ENCODE measurements around the gene MOG.

MOG gene

GRCh38 chr6:29679962-29680361, 23.1 kb downstream of the MOG start:
- no peak for DNase-seq (ENCODE audit: low spot score)
- no peak for TF ChIP-seq CTCF (IDR thresholded peaks at IDR 0.05; ENCODE audit: extremely low read depth, missing control alignments)

- no peak for TF ChIP-seq CTCF (IDR thresholded peaks at IDR 0.05; ENCODE audit: extremely low read depth, missing control alignments)
- no peak for DNase-seq (ENCODE audit: low spot score)
Observed at GRCh38 chr6:29680416-29680815, 23.5 kb downstream of the MOG start.

- no peak for DNase-seq (ENCODE audit: low spot score)
- no peak for TF ChIP-seq CTCF (IDR thresholded peaks at IDR 0.05; ENCODE audit: extremely low read depth, missing control alignments)
Observed at GRCh38 chr6:29680904-29681303, 24.0 kb downstream of the MOG start, which contains the start of gene ZFP57. Gene ZFP57 (minus strand): TSS chr6:29681152. CDS start chr6:29677003, 4,149 bp downstream.

DNA sequence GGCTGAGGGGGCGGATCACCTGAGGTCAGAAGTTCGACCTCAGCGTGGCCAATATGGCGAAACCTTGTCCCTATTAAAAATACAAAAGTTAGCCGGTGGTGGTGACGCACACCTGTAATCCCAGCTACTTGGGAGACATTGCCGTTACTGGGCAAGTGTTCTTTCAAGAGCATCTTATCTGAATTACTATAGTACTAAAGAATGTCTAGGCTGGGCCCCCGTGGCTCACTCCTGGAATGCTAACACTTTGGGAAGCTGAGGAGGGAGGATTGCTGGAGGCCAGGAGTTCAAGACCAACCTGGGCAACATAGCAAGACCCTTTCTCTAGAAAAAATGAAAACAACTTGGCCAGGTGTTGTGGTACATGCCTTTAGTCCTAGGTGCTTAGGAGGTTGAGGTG, 24.9 kb downstream of the MOG start:
- DNase-seq (ENCODE audit: low spot score) = no peak
- no peak for TF ChIP-seq CTCF (IDR thresholded peaks at IDR 0.05; ENCODE audit: extremely low read depth, missing control alignments)

DNA sequence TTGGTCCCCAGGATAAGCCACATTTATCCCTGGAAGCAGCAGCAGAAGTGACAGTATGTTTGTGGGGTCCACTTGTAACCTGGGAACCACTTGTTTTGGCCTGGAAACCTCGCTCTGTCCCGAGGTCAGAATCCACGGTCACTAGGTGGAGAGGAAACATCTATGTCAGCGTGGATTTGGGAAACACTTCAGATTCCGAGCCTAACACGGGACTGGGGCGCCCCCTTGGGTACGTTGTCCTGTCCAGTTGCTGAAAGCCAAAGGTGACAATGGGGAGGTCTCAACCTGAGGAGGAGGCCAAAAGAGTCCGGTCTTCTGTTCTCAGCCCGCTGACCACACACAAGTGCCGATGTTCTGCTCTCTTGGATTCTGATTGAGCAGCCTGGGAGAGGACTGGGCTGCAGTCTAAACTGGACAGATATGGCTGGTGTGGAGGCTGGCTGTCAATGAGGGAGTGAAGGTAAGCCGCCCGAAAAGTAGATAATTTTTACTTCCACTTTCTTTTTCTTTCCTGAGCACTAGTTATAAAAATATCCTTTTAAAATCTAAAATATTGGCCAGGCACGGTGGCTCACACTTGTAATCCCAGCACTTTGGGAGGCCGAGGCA, 28.9 kb downstream of the MOG start:
- no peak for TF ChIP-seq CTCF (IDR thresholded peaks at IDR 0.05; ENCODE audit: extremely low read depth, missing control alignments)

GRCh38 chr6:29694637-29695036, 37.7 kb downstream of the MOG start:
- no peak for DNase-seq (ENCODE audit: low spot score)
- TF ChIP-seq CTCF (IDR thresholded peaks at IDR 0.05; ENCODE audit: extremely low read depth, missing control alignments) = no peak

More for the DNA sequence above, 28.9 kb downstream of the MOG start:
- no peak for DNase-seq (ENCODE audit: low spot score)

DNA sequence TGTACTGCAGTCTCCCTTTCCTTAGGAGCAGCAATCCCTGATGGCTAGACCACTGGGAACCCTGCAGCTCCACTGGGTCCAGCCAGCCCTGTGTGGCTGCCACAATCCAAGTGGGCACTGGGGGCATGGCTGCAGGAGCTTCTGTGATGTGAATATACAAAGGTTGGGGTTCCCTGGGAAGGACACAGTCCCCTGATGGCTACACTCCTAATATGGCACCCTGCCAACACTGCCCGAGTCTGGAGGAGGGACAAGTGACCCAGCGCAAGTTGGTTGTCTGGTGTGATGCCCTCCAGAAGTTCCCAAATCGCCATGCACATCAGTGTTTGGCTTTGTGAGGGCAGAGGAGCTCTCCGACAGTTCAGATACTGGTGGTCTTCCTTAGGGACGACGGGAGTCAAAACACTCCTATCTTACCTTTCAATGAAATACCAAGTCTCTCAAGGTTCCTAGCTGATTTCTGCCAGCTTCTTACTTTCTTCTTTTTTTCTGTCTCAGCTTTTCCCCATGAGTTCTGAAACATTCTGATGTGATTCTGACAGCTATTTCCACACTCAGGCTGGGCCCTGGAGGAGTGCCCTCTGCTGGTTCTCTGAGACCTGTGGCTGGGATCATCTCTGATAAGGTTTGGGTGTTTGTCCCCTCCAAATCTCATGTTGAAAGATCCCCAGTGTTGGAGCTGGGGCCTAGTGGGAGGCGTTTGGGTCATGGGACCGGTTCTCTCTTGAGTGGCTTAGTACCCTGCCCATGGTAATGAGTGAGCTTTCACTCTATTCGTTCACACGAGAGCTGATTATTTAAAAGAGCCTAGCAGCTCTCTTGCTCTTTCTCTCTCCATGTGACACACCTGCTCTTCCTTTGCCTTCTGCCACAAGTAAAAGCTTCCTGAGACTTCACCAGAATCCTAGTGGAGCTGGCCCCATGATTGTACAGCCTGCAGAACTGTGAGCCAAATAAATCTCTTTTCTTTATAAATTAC, 39.5 kb downstream of the MOG start:
- peak; percentile 23 for TF ChIP-seq CTCF (IDR thresholded peaks at IDR 0.05; ENCODE audit: extremely low read depth, missing control alignments)
- DNase-seq (ENCODE audit: low spot score) = peak; percentile 44

All from GM20000 (cell line).